GM23338 (cell line): ENCODE measurements around the gene CELF4. TPM values are rescaled to one million over a fixed set of nuclear protein-coding genes. Genes with fewer than 3 reads are reported as not detected.

ENCODE experiments used
- ATAC-seq: fragments of 200-7000 bp; cut with Tn5 transposase; 3 replicates; pipeline ENCODE4 v1.9.1; 2020
- DNase-seq: peaks from one replicate; pipeline ENCODE4 v3.0.0-alpha.2; 2015; ENCODE audit warnings: low spot score
- H2AFZ ChIP-seq: fragments of 200-600 bp; sonication (generic); 2 replicates; pipeline ENCODE4 v1.8.0; 2016; ENCODE audit warnings: antibody characterized with exemption, mild to moderate bottlenecking, moderate library complexity
- H3F3A ChIP-seq: fragments of 200-600 bp; sonication (generic); replicated peaks from 2 replicates; pipeline ENCODE4 v1.8.0; 2017; ENCODE audit warnings: antibody characterized with exemption, mixed run types, low read depth
- H3K27ac ChIP-seq: fragments of 200-600 bp; sonication (generic); 2 replicates; pipeline ENCODE4 v1.6.1; 2016; ENCODE audit warnings: low read depth
- H3K27me3 ChIP-seq: fragments of 200-600 bp; sonication (generic); 2 replicates; pipeline ENCODE4 v1.8.0; 2016; ENCODE audit warnings: mild to moderate bottlenecking, mixed run types, moderate library complexity; ENCODE audit not compliant: insufficient read depth
- H3K36me3 ChIP-seq: fragments of 200-600 bp; sonication (generic); 2 replicates; pipeline ENCODE4 v1.8.0; 2016; ENCODE audit warnings: mild to moderate bottlenecking; ENCODE audit not compliant: insufficient read depth
- H3K4me1 ChIP-seq: fragments of 200-600 bp; sonication (generic); 2 replicates; pipeline ENCODE4 v1.8.0; 2016; ENCODE audit warnings: mild to moderate bottlenecking, moderate library complexity; ENCODE audit not compliant: insufficient read depth
- H3K4me2 ChIP-seq: fragments of 200-600 bp; sonication (generic); 2 replicates; pipeline ENCODE4 v1.7.1; 2017; ENCODE audit warnings: mixed run types
- H3K4me3 ChIP-seq: fragments of 200-600 bp; sonication (generic); 2 replicates; pipeline ENCODE4 v1.6.1; 2016; ENCODE audit warnings: mixed run types
- H3K79me2 ChIP-seq: fragments of 200-600 bp; sonication (generic); replicated peaks from 2 replicates; pipeline ENCODE4 v1.8.0; 2017; ENCODE audit warnings: mild to moderate bottlenecking; ENCODE audit not compliant: insufficient read depth
- H3K9me2 ChIP-seq: fragments of 200-600 bp; sonication (generic); 2 replicates; pipeline ENCODE4 v1.8.0; 2017; ENCODE audit not compliant: insufficient read depth
- H4K20me1 ChIP-seq: fragments of 200-600 bp; sonication (generic); replicated peaks from 2 replicates; pipeline ENCODE4 v1.8.0; 2017; ENCODE audit warnings: mild to moderate bottlenecking; ENCODE audit not compliant: insufficient read depth
- H3K27ac Mint-ChIP-seq: 2 replicates; pipeline ENCODE4 v1.8.0; 2020; ENCODE audit warnings: inconsistent platforms, mild to moderate bottlenecking, moderate library complexity, mixed read lengths
- H3K27me3 Mint-ChIP-seq: 3 replicates; pipeline ENCODE4 v1.8.0; 2022; ENCODE audit warnings: low read depth, mild to moderate bottlenecking, moderate library complexity, mixed read lengths, inconsistent platforms; ENCODE audit not compliant: insufficient read depth, poor library complexity
- H3K36me3 Mint-ChIP-seq: 3 replicates; pipeline ENCODE4 v1.8.0; 2021; ENCODE audit warnings: low read depth, mild to moderate bottlenecking, inconsistent platforms, moderate library complexity, mixed read lengths
- H3K4me1 Mint-ChIP-seq: 3 replicates; pipeline ENCODE4 v1.8.0; 2020; ENCODE audit warnings: mild to moderate bottlenecking, inconsistent platforms, mixed read lengths
- H3K4me3 Mint-ChIP-seq: 3 replicates; pipeline ENCODE4 v1.8.0; 2021; ENCODE audit warnings: moderate library complexity, mild to moderate bottlenecking, inconsistent platforms, mixed read lengths
- H3K9me3 Mint-ChIP-seq: 3 replicates; pipeline ENCODE4 v1.8.0; 2020; ENCODE audit warnings: moderate library complexity, mild to moderate bottlenecking, inconsistent platforms, mixed read lengths
- CREB1 ChIP-seq: fragments of 250-450 bp; sonication (Bioruptor Pico); IDR thresholded peaks from 2 replicates; pipeline ENCODE4 v1.5.0; 2020; ENCODE audit warnings: low read depth, mild to moderate bottlenecking, moderate library complexity
- EZH2phosphoT487 ChIP-seq: fragments of 200-600 bp; sonication (generic); IDR thresholded peaks from one replicate; pipeline ENCODE4 v1.8.1; 2018; ENCODE audit warnings: antibody characterized with exemption; ENCODE audit not compliant: unreplicated experiment
- NANOG ChIP-seq: IDR thresholded peaks from 2 replicates; pipeline ENCODE4 v1.6.1; 2016; ENCODE audit warnings: antibody characterized with exemption, borderline replicate concordance
- POLR2AphosphoS5 ChIP-seq: IDR thresholded peaks from 2 replicates; pipeline ENCODE4 v1.6.1; 2016; ENCODE audit warnings: antibody characterized with exemption, low read depth
- STAT1 ChIP-seq: IDR thresholded peaks from one replicate; pipeline ENCODE4 v1.6.1; 2016; ENCODE audit warnings: antibody characterized with exemption; ENCODE audit not compliant: unreplicated experiment
- ZNF114 ChIP-seq: fragments of 250-450 bp; sonication (Bioruptor Pico); IDR thresholded peaks from 2 replicates; pipeline ENCODE4 v1.5.0; 2020; ENCODE audit warnings: mild to moderate bottlenecking, moderate library complexity
- ZNF331 ChIP-seq: fragments of 250-450 bp; sonication (Bioruptor Pico); IDR thresholded peaks from 2 replicates; pipeline ENCODE4 v1.5.0; 2020; ENCODE audit warnings: low read depth, mild to moderate bottlenecking, moderate library complexity
- polyA plus RNA-seq: library from polyadenylated mRNA; unstranded; fragments of >200 nt; fragmentation: Nextera tagmentation; extraction: Ambion mirVana; gene quantifications from 2 replicates; pipeline ENCODE4 v1.2.1, GENCODE V29; 2016
- total RNA-seq: library from RNA; depleted of rRNA; stranded (reverse); fragments of >200 nt; shearing (Covaris generic); gene quantifications from 2 replicates; pipeline ENCODE4 v1.2.3, GENCODE V29; 2014
- TF ChIP-seq, protein P1 (sequence below): fragments of 250-450 bp; sonication (Bioruptor Pico); IDR thresholded peaks from 2 replicates; pipeline ENCODE4 v1.5.0; 2020; ENCODE audit warnings: mild to moderate bottlenecking, moderate library complexity
- TF ChIP-seq, protein P2 (sequence below): IDR thresholded peaks from 2 replicates; pipeline ENCODE4 v1.6.1; 2016; ENCODE audit warnings: antibody characterized with exemption

CELF4 gene
- total and polyA plus RNA-seq, 2 experiments from 2014 or later = 2.6 to 6.7 TPM

DNA sequence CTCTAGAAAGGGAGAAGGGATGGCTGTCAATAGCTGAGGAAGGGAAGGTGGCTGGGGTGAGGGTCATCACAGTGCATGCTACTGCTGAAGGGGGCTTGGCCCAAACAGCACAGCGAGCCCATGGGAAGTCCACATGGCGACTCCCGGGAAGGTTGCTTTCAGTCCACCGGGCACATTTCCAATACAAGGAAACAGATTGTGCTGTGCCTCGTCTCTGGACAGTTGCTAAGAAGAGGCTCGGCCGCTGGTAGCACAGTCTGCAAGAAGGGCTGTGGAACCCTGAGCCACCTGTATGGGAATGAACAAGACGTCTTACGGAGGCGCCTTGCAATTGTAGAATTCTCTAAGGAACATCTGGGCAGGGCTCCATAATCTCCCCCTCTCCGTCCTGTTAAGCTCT is 123.1 kb downstream of the CELF4 start (continued):
- TF ChIP-seq, protein P1, sequence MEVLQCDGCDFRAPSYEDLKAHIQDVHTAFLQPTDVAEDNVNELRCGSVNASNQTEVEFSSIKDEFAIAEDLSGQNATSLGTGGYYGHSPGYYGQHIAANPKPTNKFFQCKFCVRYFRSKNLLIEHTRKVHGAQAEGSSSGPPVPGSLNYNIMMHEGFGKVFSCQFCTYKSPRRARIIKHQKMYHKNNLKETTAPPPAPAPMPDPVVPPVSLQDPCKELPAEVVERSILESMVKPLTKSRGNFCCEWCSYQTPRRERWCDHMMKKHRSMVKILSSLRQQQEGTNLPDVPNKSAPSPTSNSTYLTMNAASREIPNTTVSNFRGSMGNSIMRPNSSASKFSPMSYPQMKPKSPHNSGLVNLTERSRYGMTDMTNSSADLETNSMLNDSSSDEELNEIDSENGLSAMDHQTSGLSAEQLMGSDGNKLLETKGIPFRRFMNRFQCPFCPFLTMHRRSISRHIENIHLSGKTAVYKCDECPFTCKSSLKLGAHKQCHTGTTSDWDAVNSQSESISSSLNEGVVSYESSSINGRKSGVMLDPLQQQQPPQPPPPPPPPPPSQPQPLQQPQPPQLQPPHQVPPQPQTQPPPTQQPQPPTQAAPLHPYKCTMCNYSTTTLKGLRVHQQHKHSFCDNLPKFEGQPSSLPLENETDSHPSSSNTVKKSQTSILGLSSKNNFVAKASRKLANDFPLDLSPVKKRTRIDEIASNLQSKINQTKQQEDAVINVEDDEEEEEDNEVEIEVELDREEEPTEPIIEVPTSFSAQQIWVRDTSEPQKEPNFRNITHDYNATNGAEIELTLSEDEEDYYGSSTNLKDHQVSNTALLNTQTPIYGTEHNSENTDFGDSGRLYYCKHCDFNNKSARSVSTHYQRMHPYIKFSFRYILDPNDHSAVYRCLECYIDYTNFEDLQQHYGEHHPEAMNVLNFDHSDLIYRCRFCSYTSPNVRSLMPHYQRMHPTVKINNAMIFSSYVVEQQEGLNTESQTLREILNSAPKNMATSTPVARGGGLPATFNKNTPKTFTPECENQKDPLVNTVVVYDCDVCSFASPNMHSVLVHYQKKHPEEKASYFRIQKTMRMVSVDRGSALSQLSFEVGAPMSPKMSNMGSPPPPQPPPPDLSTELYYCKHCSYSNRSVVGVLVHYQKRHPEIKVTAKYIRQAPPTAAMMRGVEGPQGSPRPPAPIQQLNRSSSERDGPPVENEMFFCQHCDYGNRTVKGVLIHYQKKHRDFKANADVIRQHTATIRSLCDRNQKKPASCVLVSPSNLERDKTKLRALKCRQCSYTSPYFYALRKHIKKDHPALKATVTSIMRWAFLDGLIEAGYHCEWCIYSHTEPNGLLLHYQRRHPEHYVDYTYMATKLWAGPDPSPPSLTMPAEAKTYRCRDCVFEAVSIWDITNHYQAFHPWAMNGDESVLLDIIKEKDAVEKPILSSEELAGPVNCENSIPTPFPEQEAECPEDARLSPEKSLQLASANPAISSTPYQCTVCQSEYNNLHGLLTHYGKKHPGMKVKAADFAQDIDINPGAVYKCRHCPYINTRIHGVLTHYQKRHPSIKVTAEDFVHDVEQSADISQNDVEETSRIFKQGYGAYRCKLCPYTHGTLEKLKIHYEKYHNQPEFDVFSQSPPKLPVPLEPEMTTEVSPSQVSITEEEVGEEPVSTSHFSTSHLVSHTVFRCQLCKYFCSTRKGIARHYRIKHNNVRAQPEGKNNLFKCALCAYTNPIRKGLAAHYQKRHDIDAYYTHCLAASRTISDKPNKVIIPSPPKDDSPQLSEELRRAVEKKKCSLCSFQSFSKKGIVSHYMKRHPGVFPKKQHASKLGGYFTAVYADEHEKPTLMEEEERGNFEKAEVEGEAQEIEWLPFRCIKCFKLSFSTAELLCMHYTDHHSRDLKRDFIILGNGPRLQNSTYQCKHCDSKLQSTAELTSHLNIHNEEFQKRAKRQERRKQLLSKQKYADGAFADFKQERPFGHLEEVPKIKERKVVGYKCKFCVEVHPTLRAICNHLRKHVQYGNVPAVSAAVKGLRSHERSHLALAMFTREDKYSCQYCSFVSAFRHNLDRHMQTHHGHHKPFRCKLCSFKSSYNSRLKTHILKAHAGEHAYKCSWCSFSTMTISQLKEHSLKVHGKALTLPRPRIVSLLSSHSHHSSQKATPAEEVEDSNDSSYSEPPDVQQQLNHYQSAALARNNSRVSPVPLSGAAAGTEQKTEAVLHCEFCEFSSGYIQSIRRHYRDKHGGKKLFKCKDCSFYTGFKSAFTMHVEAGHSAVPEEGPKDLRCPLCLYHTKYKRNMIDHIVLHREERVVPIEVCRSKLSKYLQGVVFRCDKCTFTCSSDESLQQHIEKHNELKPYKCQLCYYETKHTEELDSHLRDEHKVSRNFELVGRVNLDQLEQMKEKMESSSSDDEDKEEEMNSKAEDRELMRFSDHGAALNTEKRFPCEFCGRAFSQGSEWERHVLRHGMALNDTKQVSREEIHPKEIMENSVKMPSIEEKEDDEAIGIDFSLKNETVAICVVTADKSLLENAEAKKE (CRISPR knock-in tag) = no peak
- no peak for TF ChIP-seq EZH2phosphoT487
- no peak for TF ChIP-seq NANOG
- TF ChIP-seq ZNF114 (CRISPR knock-in tag) = no peak

- Histone ChIP-seq H3K4me3 (no peak overlapping the region), H3K36me3 (no peaks in the 10 kb centered on the region), H4K20me1 (no peaks in the 10 kb centered on the region), H2AFZ (no peak overlapping the region), H3K9me2 (no peaks in the 10 kb centered on the region), H3F3A (no peaks in the 10 kb centered on the region), H3K27me3 (no peaks in the 10 kb centered on the region), H3K79me2 (no peaks in the 10 kb centered on the region), H3K4me1 (peaks cover 8% of the 10 kb centered on the region), H3K27ac (no peak overlapping the region), H3K4me2 (no peak overlapping the region)
- Mint-ChIP-seq H3K9me3 (no peaks in the 10 kb centered on the region), H3K27ac (no peak overlapping the region), H3K4me3 (no peak overlapping the region), H3K4me1 (peaks cover 22% of the 10 kb centered on the region), H3K27me3 (peaks cover 7% of the 10 kb centered on the region), H3K36me3 (no peaks in the 10 kb centered on the region)
- ATAC-seq (no peak), DNase-seq (no peak)
- TF ChIP-seq ZNF331 = no peak
- TF ChIP-seq, protein P2, sequence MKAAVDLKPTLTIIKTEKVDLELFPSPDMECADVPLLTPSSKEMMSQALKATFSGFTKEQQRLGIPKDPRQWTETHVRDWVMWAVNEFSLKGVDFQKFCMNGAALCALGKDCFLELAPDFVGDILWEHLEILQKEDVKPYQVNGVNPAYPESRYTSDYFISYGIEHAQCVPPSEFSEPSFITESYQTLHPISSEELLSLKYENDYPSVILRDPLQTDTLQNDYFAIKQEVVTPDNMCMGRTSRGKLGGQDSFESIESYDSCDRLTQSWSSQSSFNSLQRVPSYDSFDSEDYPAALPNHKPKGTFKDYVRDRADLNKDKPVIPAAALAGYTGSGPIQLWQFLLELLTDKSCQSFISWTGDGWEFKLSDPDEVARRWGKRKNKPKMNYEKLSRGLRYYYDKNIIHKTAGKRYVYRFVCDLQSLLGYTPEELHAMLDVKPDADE = no peak
- no peak for TF ChIP-seq STAT1
- TF ChIP-seq CREB1 (CRISPR knock-in tag) = no peak
- no peak for TF ChIP-seq POLR2AphosphoS5
- TF ChIP-seq, protein P1 (CRISPR knock-in tag) = no peak
- no peak for TF ChIP-seq NANOG
Measured at GRCh38 chr18:37441821-37442220, 123.8 kb downstream of the CELF4 start.
